ENCODE results near the gene PML. TPM values are rescaled to one million over a fixed set of nuclear protein-coding genes. Genes with fewer than 3 reads are reported as not detected.
"Not testable (repeated sequence)": the region's sequence is repeated elsewhere in the genome, so short reads cannot be mapped to it uniquely, and the experiment has no call there.

The PML gene
- total RNA-seq, 1 experiment from 2014 or later: 24.6 TPM

DNA sequence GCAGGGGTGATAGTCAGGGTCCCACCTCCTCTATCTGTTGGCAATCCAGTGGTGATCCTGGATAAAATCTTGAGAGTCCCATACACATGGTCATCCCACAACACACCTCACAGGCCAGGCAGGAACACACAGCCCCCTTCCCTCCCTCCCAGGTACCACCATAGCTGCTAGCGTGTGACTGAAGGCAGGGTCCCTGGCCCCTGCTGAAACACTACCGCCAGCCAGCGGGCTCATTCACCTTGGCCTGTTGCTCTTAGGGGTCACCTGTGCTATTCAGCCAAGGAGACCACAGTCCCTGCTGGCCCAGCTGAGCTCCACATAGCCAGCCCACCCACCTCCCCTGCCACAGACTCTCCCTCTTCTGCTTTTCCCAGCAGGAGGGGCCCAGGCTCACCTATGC lies 69.7 kb downstream of the PML start:
- H3K4me3 Mint-ChIP-seq; H3K9me3 ChIP-seq (ENCODE audit: control insufficient read depth, low read depth, low read length): not testable (repeated sequence)
- WGBS (ENCODE audit: extremely low coverage, insufficient read length, low lambda C conversion rate): no CpG with 5 or more reads among the region's 3 CpGs

GRCh38 chr15:74064822-74065221 lies 70.3 kb downstream of the PML start:
- not testable (repeated sequence) for H4K91ac ChIP-seq (ENCODE audit: insufficient read length, low read depth, low read length); H2BK15ac ChIP-seq (ENCODE audit: low read depth, low read length); DNase-seq; H3K14ac ChIP-seq (ENCODE audit: insufficient read depth, low read length); H3K9me3 ChIP-seq (ENCODE audit: control insufficient read depth, low read depth, low read length); H3K79me2 ChIP-seq (ENCODE audit: insufficient read depth, low read length); H3K4me1 ChIP-seq (ENCODE audit: insufficient read depth, low read length); H4K8ac ChIP-seq (replicated peaks; ENCODE audit: insufficient read length, low read depth, low read length); H3K9ac ChIP-seq (ENCODE audit: extremely low read depth, insufficient read length, low read length); H3K36me3 Mint-ChIP-seq (ENCODE audit: insufficient read depth in 1 of 3, low read depth in 3 of 3); H3K27me3 ChIP-seq (ENCODE audit: insufficient read depth, low read length); H3K18ac ChIP-seq (ENCODE audit: insufficient read length, low read depth, low read length); H2AK5ac ChIP-seq (ENCODE audit: insufficient read length, low read length); H4K5ac ChIP-seq (ENCODE audit: insufficient read length, low read depth, low read length); H3K4me1 Mint-ChIP-seq; H4K20me1 ChIP-seq (ENCODE audit: control insufficient read depth, insufficient read depth, insufficient read length); H2AFZ ChIP-seq (ENCODE audit: low read length); H3K27ac Mint-ChIP-seq; H3K27ac ChIP-seq (ENCODE audit: insufficient read length, low read depth, low read length); H3K23me2 ChIP-seq (ENCODE audit: insufficient read length, low read depth, low read length, poor library complexity, severe bottlenecking); H3K4me2 ChIP-seq (ENCODE audit: insufficient read depth, insufficient read length, low read length); H2BK12ac ChIP-seq (ENCODE audit: insufficient read length, low read depth, low read length); H3K4me3 Mint-ChIP-seq; H2BK5ac ChIP-seq (ENCODE audit: insufficient read length, low read length); H3K23ac ChIP-seq (ENCODE audit: insufficient read length, low read depth, low read length); H3K9me3 Mint-ChIP-seq; H2BK120ac ChIP-seq (ENCODE audit: low read depth, low read length, poor library complexity, severe bottlenecking); H3T11ph ChIP-seq (ENCODE audit: low read length); H3K79me1 ChIP-seq (ENCODE audit: insufficient read depth, low read depth, low read length, poor library complexity, severe bottlenecking); H3K56ac ChIP-seq (ENCODE audit: insufficient read length, low read depth, low read length); H2BK20ac ChIP-seq (ENCODE audit: low read depth, low read length, poor library complexity, severe bottlenecking); H3K4ac ChIP-seq (ENCODE audit: low read depth, low read length); H3K27me3 Mint-ChIP-seq (ENCODE audit: low read depth)
- no CpG with 5 or more reads among the region's 8 CpGs for WGBS (ENCODE audit: extremely low coverage, insufficient read length, low lambda C conversion rate)

More for the DNA sequence above, 69.7 kb downstream of the PML start:
- peaks cover 15% of the 10 kb centered on the region for H3K27me3 Mint-ChIP-seq (ENCODE audit: low read depth)
- not testable (repeated sequence) for H4K8ac ChIP-seq (replicated peaks; ENCODE audit: insufficient read length, low read depth, low read length); H3K4me1 Mint-ChIP-seq; DNase-seq; H2AK5ac ChIP-seq (ENCODE audit: insufficient read length, low read length); H3K79me1 ChIP-seq (ENCODE audit: insufficient read depth, low read depth, low read length, poor library complexity, severe bottlenecking); H3T11ph ChIP-seq (ENCODE audit: low read length); H3K14ac ChIP-seq (ENCODE audit: insufficient read depth, low read length); H4K5ac ChIP-seq (ENCODE audit: insufficient read length, low read depth, low read length); H2BK5ac ChIP-seq (ENCODE audit: insufficient read length, low read length); H2AFZ ChIP-seq (ENCODE audit: low read length); H3K4me1 ChIP-seq (ENCODE audit: insufficient read depth, low read length); H2BK20ac ChIP-seq (ENCODE audit: low read depth, low read length, poor library complexity, severe bottlenecking); H2BK120ac ChIP-seq (ENCODE audit: low read depth, low read length, poor library complexity, severe bottlenecking); H3K9ac ChIP-seq (ENCODE audit: extremely low read depth, insufficient read length, low read length); H2BK15ac ChIP-seq (ENCODE audit: low read depth, low read length); H2BK12ac ChIP-seq (ENCODE audit: insufficient read length, low read depth, low read length); H3K23me2 ChIP-seq (ENCODE audit: insufficient read length, low read depth, low read length, poor library complexity, severe bottlenecking); H3K4ac ChIP-seq (ENCODE audit: low read depth, low read length); H4K20me1 ChIP-seq (ENCODE audit: control insufficient read depth, insufficient read depth, insufficient read length); H3K4me2 ChIP-seq (ENCODE audit: insufficient read depth, insufficient read length, low read length); H3K56ac ChIP-seq (ENCODE audit: insufficient read length, low read depth, low read length); H3K79me2 ChIP-seq (ENCODE audit: insufficient read depth, low read length); H3K27me3 ChIP-seq (ENCODE audit: insufficient read depth, low read length); H3K18ac ChIP-seq (ENCODE audit: insufficient read length, low read depth, low read length); H3K36me3 Mint-ChIP-seq (ENCODE audit: insufficient read depth in 1 of 3, low read depth in 3 of 3); H3K23ac ChIP-seq (ENCODE audit: insufficient read length, low read depth, low read length); H3K27ac ChIP-seq (ENCODE audit: insufficient read length, low read depth, low read length); H3K27ac Mint-ChIP-seq; H3K9me3 Mint-ChIP-seq; H4K91ac ChIP-seq (ENCODE audit: insufficient read length, low read depth, low read length)

Data from H9 (cell line).